Activated CD4-positive, alpha-beta T cell treated with anti-CD3 and anti-CD28 coated beads, Interleukin-2, amount 50 U/mL, for 16 hours (primary cell): ENCODE measurements around the gene GLYATL1B.
"Not testable (repeated sequence)": the region's sequence is repeated elsewhere in the genome, so short reads cannot be mapped to it uniquely, and the experiment has no call there.

ENCODE experiments used
- DNase-seq: peaks from one replicate; pipeline ENCODE4 v3.0.0-alpha.2; 2020

Gene GLYATL1B

GRCh38 chr11:59097113-59097708 is 11.1 kb downstream of the GLYATL1B start:
- DNase-seq, result peak; percentile 59

DNA sequence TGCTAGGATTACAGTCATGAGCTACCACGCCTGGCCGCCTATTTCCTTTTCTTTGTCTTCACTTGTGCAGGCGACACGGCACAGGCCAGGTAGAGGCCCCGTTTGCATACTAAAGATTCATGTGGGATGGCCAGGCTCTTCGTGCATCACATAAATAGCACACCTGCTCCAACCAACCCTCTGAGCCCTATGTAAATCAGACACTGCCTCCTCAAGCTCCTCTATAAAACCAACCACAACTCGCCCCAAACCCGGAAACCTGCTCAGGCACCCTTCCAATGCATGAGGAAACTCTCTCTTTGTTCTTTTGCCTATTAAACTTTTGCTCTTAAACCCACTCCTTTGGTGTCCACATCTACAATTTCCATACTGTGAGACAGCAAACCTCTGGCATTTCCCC is 11.8 kb downstream of the GLYATL1B start:
- not testable (repeated sequence) for DNase-seq

- DNase-seq, result peak; percentile 77
These were observed 16.2 kb downstream of the GLYATL1B start for GRCh38 chr11:59102259-59102765.

- DNase-seq, result peak; percentile 94
These were observed 20.5 kb downstream of the GLYATL1B start, which contains the start of gene FAM111B for GRCh38 chr11:59106363-59107336. Gene FAM111B (plus strand): TSS chr11:59107237. CDS start chr11:59109626, 2,389 bp downstream.

- DNase-seq, result peak; percentile 34
These were observed 21.6 kb downstream of the GLYATL1B start for GRCh38 chr11:59107721-59108120.

GRCh38 chr11:59112494-59112893 is 26.4 kb downstream of the GLYATL1B start:
- DNase-seq, result no peak

GRCh38 chr11:59114344-59114743 is 28.2 kb downstream of the GLYATL1B start:
- no peak for DNase-seq

DNA sequence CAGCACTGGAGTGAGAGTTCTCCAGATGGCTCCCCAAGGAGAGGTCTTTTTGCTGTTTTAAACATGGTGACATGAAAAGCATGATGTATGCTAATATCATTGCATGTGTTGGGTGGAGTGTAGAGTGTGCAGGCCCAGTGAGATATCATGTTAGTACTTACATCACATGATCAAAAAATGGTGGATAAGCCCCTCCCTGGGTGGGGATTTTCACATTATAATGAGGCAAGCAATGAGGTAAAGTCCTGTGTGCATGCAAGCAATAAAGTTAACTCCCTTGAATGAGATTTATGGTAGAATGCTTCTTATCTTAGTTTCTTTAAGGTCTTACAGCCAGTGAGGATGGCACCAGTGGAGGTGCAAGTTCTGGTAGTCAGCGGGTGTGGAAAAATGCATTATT is 29.4 kb downstream of the GLYATL1B start:
- DNase-seq, result no peak

DNA sequence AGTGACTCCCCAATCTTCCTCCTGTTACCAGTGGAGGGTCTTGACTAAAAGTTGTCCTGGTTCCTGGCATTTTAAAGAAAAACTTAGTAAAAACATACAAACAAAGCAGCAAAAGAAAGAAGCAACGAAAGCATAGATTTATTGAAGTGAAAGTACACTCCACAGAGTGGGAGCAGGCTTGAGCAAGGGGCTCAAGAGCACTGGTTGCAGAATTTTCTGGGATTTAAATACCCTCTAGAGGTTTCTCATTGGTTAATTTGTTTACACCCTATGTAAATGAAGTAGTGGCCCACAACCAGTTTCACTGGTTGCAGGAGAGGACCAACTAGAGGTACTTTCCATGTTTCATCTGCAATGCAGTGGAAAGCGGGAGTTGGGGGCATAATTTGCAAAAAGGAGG is 31.7 kb downstream of the GLYATL1B start:
- DNase-seq, result no peak

DNA sequence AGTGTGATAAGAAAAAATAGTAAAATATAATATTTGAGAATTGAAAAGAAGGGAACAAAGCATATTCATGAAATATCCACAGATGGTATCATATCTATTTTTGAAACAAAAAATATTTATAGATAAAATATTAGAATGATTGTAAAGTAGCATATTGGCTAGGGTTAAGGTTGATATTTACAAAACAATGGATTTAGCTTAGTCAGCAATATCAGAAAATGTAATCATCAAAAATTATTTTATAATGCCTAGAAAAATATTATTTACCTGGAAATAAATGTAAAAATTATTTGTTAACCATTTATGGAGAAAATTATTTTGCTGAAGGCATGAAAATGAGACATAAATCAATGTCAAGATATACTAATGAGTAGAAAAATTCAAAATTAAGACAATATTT is 33.7 kb downstream of the GLYATL1B start:
- DNase-seq, result no peak

DNA sequence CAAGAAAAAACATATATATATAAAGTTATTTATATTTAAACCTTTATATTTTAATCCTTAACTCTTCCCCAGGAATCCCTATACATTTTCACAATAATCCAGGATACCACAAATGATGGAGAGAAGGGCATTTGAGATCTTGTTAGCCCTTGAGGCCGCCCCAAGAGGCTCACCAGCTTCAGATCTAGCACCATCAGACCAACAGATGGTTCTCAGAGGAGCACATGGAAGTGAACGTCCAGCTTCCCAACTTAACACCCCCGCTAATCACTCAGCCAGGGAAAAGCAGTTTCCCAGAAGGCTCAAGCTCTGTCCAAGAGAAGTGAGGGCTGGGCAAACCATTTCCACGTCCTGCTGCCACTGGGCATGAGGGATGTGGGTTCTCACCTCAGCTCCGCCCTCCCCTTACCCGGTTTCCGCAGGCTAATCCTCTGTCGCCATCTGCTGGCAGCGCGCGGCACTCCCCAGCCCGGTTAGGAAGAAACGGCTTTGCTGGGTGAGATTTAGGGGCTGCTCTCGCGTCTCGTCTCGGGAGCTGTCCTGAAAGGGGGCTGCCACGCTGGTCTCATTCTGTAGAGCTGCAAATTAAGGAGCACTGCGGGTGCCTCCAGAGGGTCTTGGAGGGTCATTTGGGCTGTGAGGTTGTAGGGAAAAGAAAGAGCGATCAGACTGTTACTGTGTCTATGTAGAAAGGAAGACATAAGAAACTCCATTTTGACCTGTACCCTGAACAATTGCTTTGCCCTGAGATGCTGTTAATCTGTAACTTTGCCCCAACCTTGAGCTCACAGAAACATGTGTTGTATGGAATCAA is 49.7 kb downstream of the GLYATL1B start:
- DNase-seq, result peak; percentile 87

DNA sequence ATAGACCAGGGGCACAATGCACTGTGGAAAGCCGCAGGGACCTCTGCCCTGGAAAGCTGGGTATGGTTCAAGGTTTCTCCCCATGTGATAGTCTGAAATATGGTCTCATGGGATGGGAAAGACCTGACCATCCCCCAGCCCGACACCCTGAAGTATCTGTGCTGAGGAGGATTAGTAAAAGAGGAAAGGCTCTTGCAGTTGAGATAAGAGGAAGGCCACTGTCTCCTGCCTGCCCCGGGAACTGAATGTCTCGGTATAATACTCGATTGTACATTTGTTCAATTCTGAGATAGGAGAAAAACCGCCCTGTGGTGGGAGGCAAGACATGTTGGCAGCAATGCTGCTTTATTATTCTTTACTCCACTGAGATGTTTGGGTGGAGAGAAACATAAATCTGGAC is 50.4 kb downstream of the GLYATL1B start:
- not testable (repeated sequence) for DNase-seq

DNA sequence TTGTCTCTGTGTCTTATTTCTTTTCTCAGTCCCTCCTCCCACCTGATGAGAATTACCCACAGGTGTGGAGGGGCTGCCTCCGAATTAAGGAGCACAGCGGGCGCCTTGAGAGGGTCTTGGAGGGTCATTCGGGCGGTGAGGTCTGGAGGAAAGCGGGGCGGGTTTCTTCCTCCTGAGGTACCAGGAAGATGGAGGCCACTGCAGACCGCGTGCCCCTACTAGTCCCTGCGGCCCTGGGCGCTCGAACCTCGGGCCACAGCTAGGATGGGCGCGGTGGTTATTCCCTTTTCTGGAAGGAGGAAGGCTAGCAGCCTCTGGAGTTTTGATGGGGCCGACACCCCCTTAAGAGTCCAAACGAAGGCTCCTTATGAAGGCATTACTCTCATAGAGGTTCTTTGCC is 51.1 kb downstream of the GLYATL1B start:
- DNase-seq, result no peak

- no peak for DNase-seq
These were observed 52.5 kb downstream of the GLYATL1B start for GRCh38 chr11:59138643-59139042.

DNA sequence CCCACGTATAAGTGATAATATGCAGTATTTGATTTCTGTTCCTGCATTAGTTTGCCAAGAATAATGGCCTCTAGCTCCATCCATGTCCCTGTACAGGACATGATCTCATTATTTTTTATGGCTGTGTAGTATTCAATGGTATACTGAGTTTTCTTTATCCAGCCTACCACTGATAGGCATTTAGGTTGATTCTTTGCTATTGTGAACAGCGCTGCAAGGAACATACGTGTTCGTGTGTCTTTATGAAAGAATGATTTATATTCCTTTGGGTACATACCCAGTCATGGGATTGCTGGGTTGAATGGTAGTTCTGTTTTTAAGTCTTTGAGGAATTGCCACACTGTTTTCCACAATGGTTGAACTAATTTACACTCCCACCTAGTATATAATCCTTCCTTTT is 55.1 kb downstream of the GLYATL1B start:
- DNase-seq, result no peak

- no peak for DNase-seq
These were observed 55.8 kb downstream of the GLYATL1B start for GRCh38 chr11:59141673-59142460.

- DNase-seq, result peak; percentile 92
These were observed 56.7 kb downstream of the GLYATL1B start, which contains the start of gene FAM111A for GRCh38 chr11:59142530-59143507. Gene FAM111A (plus strand): TSS chr11:59142856. CDS start chr11:59148873, 6,017 bp downstream.

- DNase-seq, result peak; percentile 8
These were observed 58.0 kb downstream of the GLYATL1B start for GRCh38 chr11:59144096-59144495.
